ENCODE results near the gene IPO4. TPM values are rescaled to one million over a fixed set of nuclear protein-coding genes. Genes with fewer than 3 reads are reported as not detected.
A peak's percentile ranks its signal among the peaks of the same experiment; 100 is the strongest.
"Not testable (repeated sequence)": the region's sequence is repeated elsewhere in the genome, so short reads cannot be mapped to it uniquely, and the experiment has no call there.

The IPO4 gene
- total and polyA plus RNA-seq, 2 donors (not counting 1 experiment from before 2014, with no cell fraction given): 12.4 to 25.3 TPM

GRCh38 chr14:24226473-24226872, 37.9 kb upstream of the IPO4 start:
- H3K9ac ChIP-seq (ENCODE audit: insufficient read depth, low read length): no peak overlapping the region
- H4K20me1 ChIP-seq (ENCODE audit: control insufficient read depth, extremely low read depth, insufficient read depth, low read length): no peaks in the 10 kb centered on the region
- no peak for TF ChIP-seq CTCF (conservative IDR thresholded peaks at IDR 0.05 in 1 of 2, IDR thresholded peaks at IDR 0.05 in 1 of 2; ENCODE audit: low read depth in 1 of 2, low read length in 2 of 2)
- no peak for TF ChIP-seq EZH2 (IDR thresholded peaks at IDR 0.05; ENCODE audit: low read length, missing control alignments)

DNA sequence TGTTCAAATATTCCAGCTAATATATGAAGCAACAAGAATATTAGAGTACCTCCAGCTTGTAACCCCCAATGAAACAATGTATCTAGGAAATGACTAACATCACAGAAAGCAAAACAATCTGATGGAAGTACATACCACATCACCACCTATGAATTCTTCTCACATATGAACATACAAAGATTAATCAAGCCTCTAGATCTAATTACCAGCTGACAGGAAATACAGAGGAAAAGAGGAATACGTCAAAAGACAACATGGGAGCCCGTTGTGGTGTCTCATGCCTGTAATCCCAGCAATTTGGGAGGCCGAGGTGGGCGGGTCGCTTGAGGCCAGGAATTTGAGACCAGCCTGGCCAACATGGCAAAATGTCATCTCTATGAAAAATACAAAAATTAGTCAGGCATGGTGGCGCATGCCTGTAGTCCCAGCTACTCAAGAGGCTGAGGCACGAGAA, 36.0 kb upstream of the IPO4 start:
- no peak overlapping the region for H3K4me3 ChIP-seq (replicated peaks in 1 of 4; ENCODE audit: control extremely low read depth in 1 of 4, insufficient read depth in 1 of 4, low read depth in 3 of 4, low read length in 4 of 4)
- H3K9ac ChIP-seq (ENCODE audit: insufficient read depth, low read length): no peak overlapping the region
- peaks cover 3% of the 10 kb centered on the region for H3K4me1 ChIP-seq (ENCODE audit: control insufficient read depth, extremely low read depth, insufficient read depth, low read length)
- no peaks in the 10 kb centered on the region for H3K9me3 ChIP-seq (ENCODE audit: control insufficient read depth, insufficient read depth, low read depth, low read length)
- no peaks in the 10 kb centered on the region for H3K27me3 ChIP-seq (ENCODE audit: control insufficient read depth, insufficient read depth, low read length)
- no peak overlapping the region for H3K4me2 ChIP-seq (ENCODE audit: extremely low read depth, insufficient read depth, low read length)
- H4K20me1 ChIP-seq (ENCODE audit: control insufficient read depth, extremely low read depth, insufficient read depth, low read length): no peaks in the 10 kb centered on the region
- peaks cover 54% of the 10 kb centered on the region for H3K79me2 ChIP-seq (ENCODE audit: control insufficient read depth, insufficient read depth, low read length)
- H3K27ac ChIP-seq (ENCODE audit: insufficient read depth, low read length): peak overlapping the region; percentile 12
- TF ChIP-seq EZH2 (IDR thresholded peaks at IDR 0.05; ENCODE audit: low read length, missing control alignments) (no peak), CTCF (conservative IDR thresholded peaks at IDR 0.05 in 1 of 2, IDR thresholded peaks at IDR 0.05 in 1 of 2; ENCODE audit: low read depth in 1 of 2, low read length in 2 of 2) (no peak)
- DNase-seq (ENCODE audit: low read depth in 2 of 2): peak; percentile 27 to 95
- H3K36me3 ChIP-seq (ENCODE audit: control insufficient read depth, insufficient read depth, low read length): peaks cover 3% of the 10 kb centered on the region
- H2AFZ ChIP-seq (ENCODE audit: low read length): no peak overlapping the region

More at GRCh38 chr14:24226473-24226872, 37.9 kb upstream of the IPO4 start:
- H3K4me3 ChIP-seq (replicated peaks in 1 of 4; ENCODE audit: control extremely low read depth in 1 of 4, insufficient read depth in 1 of 4, low read depth in 3 of 4, low read length in 4 of 4): no peak overlapping the region
- peaks cover 8% of the 10 kb centered on the region for H3K4me1 ChIP-seq (ENCODE audit: control insufficient read depth, extremely low read depth, insufficient read depth, low read length)
- H3K4me2 ChIP-seq (ENCODE audit: extremely low read depth, insufficient read depth, low read length): no peak overlapping the region
- no peaks in the 10 kb centered on the region for H3K27me3 ChIP-seq (ENCODE audit: control insufficient read depth, insufficient read depth, low read length)
- peaks cover 3% of the 10 kb centered on the region for H3K36me3 ChIP-seq (ENCODE audit: control insufficient read depth, insufficient read depth, low read length)
- no peak overlapping the region for H2AFZ ChIP-seq (ENCODE audit: low read length)
- DNase-seq (ENCODE audit: low read depth in 2 of 2): no peak
- H3K79me2 ChIP-seq (ENCODE audit: control insufficient read depth, insufficient read depth, low read length): peaks cover 64% of the 10 kb centered on the region
- no peak overlapping the region for H3K27ac ChIP-seq (ENCODE audit: insufficient read depth, low read length)
- H3K9me3 ChIP-seq (ENCODE audit: control insufficient read depth, insufficient read depth, low read depth, low read length): no peaks in the 10 kb centered on the region

DNA sequence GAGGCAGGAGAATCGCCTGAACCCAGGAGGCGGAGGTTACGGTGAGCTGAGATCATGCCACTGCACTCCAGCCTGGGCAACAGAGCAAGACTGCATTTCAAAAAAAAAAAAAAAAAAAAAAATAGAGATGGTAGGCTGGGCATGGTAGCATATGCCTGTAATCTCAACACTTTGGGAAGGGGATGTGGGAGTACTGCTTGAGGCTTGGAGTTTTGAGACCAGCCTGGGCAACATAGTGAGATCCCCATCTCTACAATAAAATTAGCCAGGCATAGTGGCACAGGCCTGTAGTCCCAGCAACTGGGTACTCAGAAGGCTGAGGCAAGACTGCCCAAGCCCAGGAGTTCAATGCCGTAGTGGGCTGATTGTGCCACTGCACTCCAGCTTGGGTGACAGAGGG, 34.4 kb upstream of the IPO4 start:
- H3K79me2 ChIP-seq (ENCODE audit: control insufficient read depth, insufficient read depth, low read length): peaks cover 45% of the 10 kb centered on the region
- not testable (repeated sequence) for H3K27me3 ChIP-seq (ENCODE audit: control insufficient read depth, insufficient read depth, low read length); H3K9me3 ChIP-seq (ENCODE audit: control insufficient read depth, insufficient read depth, low read depth, low read length); H3K9ac ChIP-seq (ENCODE audit: insufficient read depth, low read length); H3K27ac ChIP-seq (ENCODE audit: insufficient read depth, low read length); H3K4me2 ChIP-seq (ENCODE audit: extremely low read depth, insufficient read depth, low read length); H2AFZ ChIP-seq (ENCODE audit: low read length); H3K36me3 ChIP-seq (ENCODE audit: control insufficient read depth, insufficient read depth, low read length); H4K20me1 ChIP-seq (ENCODE audit: control insufficient read depth, extremely low read depth, insufficient read depth, low read length); H3K4me1 ChIP-seq (ENCODE audit: control insufficient read depth, extremely low read depth, insufficient read depth, low read length); DNase-seq (ENCODE audit: low read depth in 2 of 2); H3K4me3 ChIP-seq (replicated peaks in 1 of 4; ENCODE audit: control extremely low read depth in 1 of 4, insufficient read depth in 1 of 4, low read depth in 3 of 4, low read length in 4 of 4)

Data from fibroblast of lung (primary cell).